ENCODE measurements around the gene PDE4D. TPM values are rescaled to one million over a fixed set of nuclear protein-coding genes. Genes with fewer than 3 reads are reported as not detected.
"Not testable (repeated sequence)": the region's sequence is repeated elsewhere in the genome, so short reads cannot be mapped to it uniquely, and the experiment has no call there.

Gene PDE4D
- total and polyA plus RNA-seq, 3 experiments from 2014 or later, result 5.6 to 18.3 (median 17.7) TPM

DNA sequence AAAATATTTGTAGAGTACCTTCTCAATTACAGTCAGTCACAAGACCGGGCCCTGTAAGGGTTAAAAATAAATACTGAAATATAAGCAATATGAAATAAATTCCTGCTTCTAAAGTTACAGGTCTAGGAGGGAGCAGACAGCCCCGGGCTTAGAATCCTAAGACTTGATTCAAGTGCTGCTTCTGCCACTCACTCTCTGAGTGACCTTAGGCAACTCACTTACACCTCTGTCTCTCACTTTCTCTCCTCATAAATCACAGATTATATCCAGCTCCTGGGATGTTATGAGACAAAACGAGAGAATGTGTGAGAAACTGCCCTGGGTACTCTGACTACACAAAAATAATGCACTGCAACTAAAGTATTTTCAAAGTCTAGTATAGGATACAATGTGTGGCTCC, 101.9 kb downstream of the PDE4D start:
- Histone ChIP-seq H3K9me3 (ENCODE audit: low read length) (no peaks in the 10 kb centered on the region), H3K4me1 (ENCODE audit: insufficient read depth, low read length) (no peaks in the 10 kb centered on the region), H3K27me3 (ENCODE audit: insufficient read depth, low read length, poor library complexity, severe bottlenecking) (no peaks in the 10 kb centered on the region), H3K27ac (ENCODE audit: low read depth, low read length) (no peak overlapping the region), H3K4me3 (ENCODE audit: low read length) (no peak overlapping the region), H3K36me3 (ENCODE audit: insufficient read depth, low read length) (no peaks in the 10 kb centered on the region)
- POLR2A ChIA-PET, result no interaction called here
- Mint-ChIP-seq H3K9me3 (peaks cover 0 to 2% (median 0%) of the 10 kb centered on the region in 5 donors), H3K4me1 (peaks cover 2 to 6% (median 3%) of the 10 kb centered on the region in 3 donors), H3K36me3 (no peaks in the 10 kb centered on the region), H3K4me3 (no peak overlapping the region), H3K27me3 (peaks cover 9 to 20% of the 10 kb centered on the region in 2 donors), H3K27ac (no peak overlapping the region)
- CTCF ChIA-PET, result no interaction called here
- no peak for DNase-seq

DNA sequence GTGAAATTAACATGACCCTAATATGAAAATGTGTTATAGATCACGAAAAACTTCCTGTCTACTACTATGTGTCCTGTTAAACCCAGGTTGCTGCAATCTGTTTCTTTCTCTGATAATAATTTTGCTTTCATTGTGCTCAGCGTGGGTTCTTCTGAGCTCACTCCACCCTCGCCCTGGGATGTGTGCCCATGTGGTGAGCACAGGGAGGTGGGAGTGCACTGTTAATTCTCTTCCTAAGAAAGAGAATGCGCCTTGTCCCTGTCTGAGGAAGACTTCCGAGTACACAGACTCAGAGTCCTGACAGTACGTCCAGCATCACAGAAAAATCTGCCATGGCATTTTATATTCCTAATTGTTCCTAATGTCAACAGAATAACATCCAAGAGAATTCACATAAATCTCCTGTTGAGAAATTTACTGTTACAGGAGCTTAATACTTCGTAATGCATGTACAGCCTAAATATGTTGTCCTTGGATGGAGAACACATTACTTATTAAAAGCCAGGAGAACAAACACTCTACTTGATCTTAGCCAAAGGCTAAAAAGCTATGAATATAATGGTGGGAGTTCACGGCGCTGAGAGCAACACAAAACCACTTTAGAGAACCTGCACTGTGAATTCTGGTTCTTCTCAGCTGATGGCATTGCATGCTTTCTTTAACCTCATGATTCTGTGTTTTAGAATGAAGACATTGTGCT, 102.6 kb downstream of the PDE4D start:
- no peak overlapping the region for H3K27ac ChIP-seq (ENCODE audit: low read depth, low read length)
- H3K27me3 Mint-ChIP-seq, result peaks cover 9 to 20% of the 10 kb centered on the region in 2 donors
- no peaks in the 10 kb centered on the region for H3K9me3 ChIP-seq (ENCODE audit: low read length)
- peaks cover 2 to 6% (median 3%) of the 10 kb centered on the region in 3 donors for H3K4me1 Mint-ChIP-seq
- ChIA-PET CTCF (no interaction called here), POLR2A (no interaction called here)
- H3K4me1 ChIP-seq (ENCODE audit: insufficient read depth, low read length), result no peaks in the 10 kb centered on the region
- no peak for DNase-seq
- H3K36me3 Mint-ChIP-seq, result no peaks in the 10 kb centered on the region
- H3K9me3 Mint-ChIP-seq, result peaks cover 0 to 2% (median 0%) of the 10 kb centered on the region in 5 donors
- H3K4me3 Mint-ChIP-seq, result peak overlapping the region in 6 of 7 donors; percentile 1 to 57 (median 18)
- no peaks in the 10 kb centered on the region for H3K36me3 ChIP-seq (ENCODE audit: insufficient read depth, low read length)
- no peak overlapping the region for H3K4me3 ChIP-seq (ENCODE audit: low read length)
- H3K27ac Mint-ChIP-seq, result peak overlapping the region in 2 of 8 donors; percentile 30 to 73
- H3K27me3 ChIP-seq (ENCODE audit: insufficient read depth, low read length, poor library complexity, severe bottlenecking), result no peaks in the 10 kb centered on the region

DNA sequence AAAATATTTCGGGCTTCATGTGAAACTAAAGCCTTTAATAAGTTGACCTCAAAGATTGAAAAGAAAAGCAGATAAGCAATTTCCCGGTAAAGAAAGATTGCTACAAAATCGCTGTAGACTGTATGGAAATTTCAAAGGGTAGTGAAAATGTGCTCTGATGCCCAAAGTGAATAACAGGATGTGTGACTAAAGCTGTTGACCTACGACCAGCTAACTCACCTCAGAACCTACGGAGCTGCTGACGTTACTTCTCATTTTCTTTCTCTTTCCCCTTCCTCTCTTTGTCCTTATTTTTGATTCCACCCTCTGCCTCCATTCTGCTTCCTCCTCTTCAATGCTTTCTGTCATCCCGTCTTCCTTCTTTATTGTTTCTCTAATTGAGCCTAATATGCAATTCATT, 103.2 kb downstream of the PDE4D start:
- Histone ChIP-seq H3K36me3 (ENCODE audit: insufficient read depth, low read length) (no peaks in the 10 kb centered on the region), H3K27ac (ENCODE audit: low read depth, low read length) (no peak overlapping the region), H3K27me3 (ENCODE audit: insufficient read depth, low read length, poor library complexity, severe bottlenecking) (no peaks in the 10 kb centered on the region), H3K4me3 (ENCODE audit: low read length) (no peak overlapping the region), H3K4me1 (ENCODE audit: insufficient read depth, low read length) (no peaks in the 10 kb centered on the region), H3K9me3 (ENCODE audit: low read length) (no peaks in the 10 kb centered on the region)
- POLR2A ChIA-PET, result no interaction called here
- no peak for DNase-seq
- Mint-ChIP-seq H3K9me3 (peaks cover 0 to 2% (median 0%) of the 10 kb centered on the region in 5 donors), H3K27me3 (peaks cover 9 to 20% of the 10 kb centered on the region in 2 donors), H3K4me1 (peaks cover 2 to 6% (median 3%) of the 10 kb centered on the region in 3 donors), H3K27ac (peak overlapping the region in 2 of 8 donors; percentile 30 to 73), H3K4me3 (peak overlapping the region in 5 of 7 donors; percentile 1 to 57 (median 11)), H3K36me3 (no peaks in the 10 kb centered on the region)
- CTCF ChIA-PET, result interaction anchor here (1.0 kb wide), 1 partner anchor 10 kb away, joined by 3 read pairs; no protein-coding TSS in a partner anchor

DNA sequence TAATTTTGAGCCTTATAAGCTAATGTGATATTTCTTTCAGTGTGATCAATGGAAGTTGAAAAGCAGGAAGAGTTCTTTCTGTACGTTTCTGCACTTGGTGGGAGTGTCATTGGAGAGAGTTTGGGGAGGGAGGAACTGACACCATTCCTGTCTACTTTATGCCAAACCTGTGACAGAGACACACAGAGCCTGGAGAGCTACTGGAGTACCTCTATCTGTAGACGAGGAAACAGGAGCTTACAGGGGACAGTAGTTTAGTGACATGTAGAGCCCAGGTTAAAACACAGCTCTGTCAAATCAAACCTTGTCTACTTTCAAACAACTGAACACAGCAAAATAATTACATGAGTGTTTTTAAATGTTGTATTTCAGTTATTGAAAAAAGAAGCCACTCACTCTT, 103.6 kb downstream of the PDE4D start:
- Mint-ChIP-seq H3K9me3 (peaks cover 0 to 2% (median 0%) of the 10 kb centered on the region in 5 donors), H3K27me3 (peaks cover 9 to 17% of the 10 kb centered on the region in 2 donors), H3K36me3 (no peaks in the 10 kb centered on the region), H3K4me3 (no peak overlapping the region), H3K4me1 (peaks cover 2 to 6% (median 3%) of the 10 kb centered on the region in 3 donors), H3K27ac (peak overlapping the region in 2 of 8 donors; percentile 14 to 39)
- no peaks in the 10 kb centered on the region for H3K27me3 ChIP-seq (ENCODE audit: insufficient read depth, low read length, poor library complexity, severe bottlenecking)
- H3K9me3 ChIP-seq (ENCODE audit: low read length), result no peaks in the 10 kb centered on the region
- no peak overlapping the region for H3K4me3 ChIP-seq (ENCODE audit: low read length)
- DNase-seq, result no peak
- ChIA-PET CTCF (interaction anchor here (1.0 kb wide), 1 partner anchor 10 kb away, joined by 3 read pairs; no protein-coding TSS in a partner anchor), POLR2A (no interaction called here)
- no peaks in the 10 kb centered on the region for H3K4me1 ChIP-seq (ENCODE audit: insufficient read depth, low read length)
- H3K36me3 ChIP-seq (ENCODE audit: insufficient read depth, low read length), result no peaks in the 10 kb centered on the region
- H3K27ac ChIP-seq (ENCODE audit: low read depth, low read length), result no peak overlapping the region

DNA sequence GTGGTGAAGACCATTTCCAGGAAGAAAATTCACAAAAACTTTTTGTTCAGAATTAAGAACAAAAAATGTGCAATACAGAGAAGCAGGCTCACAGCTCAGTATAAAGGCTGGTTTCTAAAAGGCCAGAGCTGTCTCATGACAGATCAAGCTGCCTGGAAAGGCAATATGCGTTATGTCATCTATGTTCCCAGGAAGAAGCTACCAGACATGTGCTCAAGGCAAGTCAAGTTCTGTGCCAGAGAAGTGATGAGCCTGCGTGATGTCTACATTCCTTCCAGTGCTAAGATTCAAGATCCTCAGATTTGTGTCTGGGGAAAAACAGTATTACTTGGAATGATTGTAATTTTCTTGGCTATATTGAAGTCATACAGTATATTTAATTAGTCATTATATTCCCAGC, 104.3 kb downstream of the PDE4D start:
- H3K36me3 Mint-ChIP-seq, result no peaks in the 10 kb centered on the region
- Histone ChIP-seq H3K27ac (ENCODE audit: low read depth, low read length) (no peak overlapping the region), H3K27me3 (ENCODE audit: insufficient read depth, low read length, poor library complexity, severe bottlenecking) (no peaks in the 10 kb centered on the region), H3K36me3 (ENCODE audit: insufficient read depth, low read length) (no peaks in the 10 kb centered on the region), H3K9me3 (ENCODE audit: low read length) (no peaks in the 10 kb centered on the region), H3K4me1 (ENCODE audit: insufficient read depth, low read length) (no peaks in the 10 kb centered on the region), H3K4me3 (ENCODE audit: low read length) (no peak overlapping the region)
- DNase-seq, result no peak
- ChIA-PET CTCF (interaction anchor here (1.0 to 2.5 kb wide), 2 partner anchors 11 kb away, joined by 3 to 8 read pairs; no protein-coding TSS in a partner anchor), POLR2A (no interaction called here)
- peaks cover 2 to 6% (median 3%) of the 10 kb centered on the region in 3 donors for H3K4me1 Mint-ChIP-seq
- H3K27me3 Mint-ChIP-seq, result peaks cover 9 to 17% of the 10 kb centered on the region in 2 donors
- H3K9me3 Mint-ChIP-seq, result peaks cover 0 to 2% (median 0%) of the 10 kb centered on the region in 5 donors
- no peak overlapping the region for H3K27ac Mint-ChIP-seq
- no peak overlapping the region for H3K4me3 Mint-ChIP-seq

DNA sequence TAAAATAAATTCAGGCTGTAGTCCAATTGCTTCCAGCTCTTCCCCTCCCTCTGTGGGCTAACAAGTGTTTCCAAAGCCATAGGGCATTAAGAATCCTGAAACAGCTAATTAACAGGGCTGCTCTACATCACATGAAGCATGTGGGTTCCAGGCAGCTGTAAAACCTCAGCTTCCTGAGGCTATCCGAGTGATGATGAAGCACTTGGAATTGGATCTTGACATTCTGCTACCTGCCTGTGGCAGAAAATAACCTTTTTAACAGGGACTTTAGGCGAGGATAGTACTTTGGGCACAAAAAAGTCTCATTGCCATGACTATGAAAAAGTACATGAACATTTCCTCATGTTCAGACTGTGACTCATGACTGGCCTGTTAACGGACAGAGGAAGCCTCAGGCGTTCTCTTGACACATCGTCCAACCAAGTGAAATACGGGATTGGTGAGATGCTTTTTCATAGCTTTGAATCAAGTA, 107.2 kb downstream of the PDE4D start:
- Histone ChIP-seq H3K9me3 (ENCODE audit: low read length) (no peaks in the 10 kb centered on the region), H3K27me3 (ENCODE audit: insufficient read depth, low read length, poor library complexity, severe bottlenecking) (no peaks in the 10 kb centered on the region), H3K27ac (ENCODE audit: low read depth, low read length) (no peak overlapping the region), H3K4me1 (ENCODE audit: insufficient read depth, low read length) (no peaks in the 10 kb centered on the region), H3K36me3 (ENCODE audit: insufficient read depth, low read length) (no peaks in the 10 kb centered on the region), H3K4me3 (ENCODE audit: low read length) (no peak overlapping the region)
- ChIA-PET CTCF (no interaction called here), POLR2A (no interaction called here)
- no peaks in the 10 kb centered on the region for H3K36me3 Mint-ChIP-seq
- DNase-seq, result no peak
- peaks cover 0 to 2% (median 0%) of the 10 kb centered on the region in 5 donors for H3K9me3 Mint-ChIP-seq
- H3K4me1 Mint-ChIP-seq, result peaks cover 2 to 6% (median 3%) of the 10 kb centered on the region in 3 donors
- no peak overlapping the region for H3K27ac Mint-ChIP-seq
- H3K27me3 Mint-ChIP-seq, result peaks cover 9 to 11% of the 10 kb centered on the region in 2 donors
- no peak overlapping the region for H3K4me3 Mint-ChIP-seq

DNA sequence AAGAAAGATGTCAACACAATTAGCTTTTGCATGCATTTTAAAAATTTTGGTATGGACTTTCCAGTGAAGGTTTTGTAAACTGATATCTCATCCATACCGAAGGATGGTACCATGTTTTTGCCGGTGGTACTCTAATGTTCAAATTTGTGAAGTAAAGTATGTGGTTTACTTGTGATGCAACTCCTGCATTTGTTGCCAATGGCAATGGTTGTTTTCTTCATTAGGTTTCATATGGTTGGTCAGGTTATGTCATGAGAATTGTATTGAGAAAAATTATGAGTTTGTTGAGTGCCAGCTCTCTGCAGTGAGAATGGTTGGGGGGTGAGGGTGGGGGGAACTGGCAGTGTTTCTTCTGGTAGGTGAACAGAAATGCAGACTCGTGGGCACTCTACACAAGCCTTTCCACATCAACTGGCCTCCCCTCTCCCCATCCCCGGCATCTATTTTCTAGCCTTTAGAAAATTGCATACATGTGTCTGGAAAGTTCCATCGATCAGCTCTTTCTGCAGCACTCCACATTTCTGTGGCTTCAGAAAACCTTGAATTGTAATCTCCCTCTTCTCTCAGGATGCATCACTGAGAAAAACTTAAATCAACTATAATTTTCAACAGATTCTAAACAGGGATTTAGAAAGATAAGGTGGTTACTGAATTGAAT, 107.7 kb downstream of the PDE4D start:
- no peak overlapping the region for H3K27ac Mint-ChIP-seq
- H3K36me3 Mint-ChIP-seq, result no peaks in the 10 kb centered on the region
- Histone ChIP-seq H3K4me1 (ENCODE audit: insufficient read depth, low read length) (no peaks in the 10 kb centered on the region), H3K4me3 (ENCODE audit: low read length) (no peak overlapping the region), H3K27me3 (ENCODE audit: insufficient read depth, low read length, poor library complexity, severe bottlenecking) (no peaks in the 10 kb centered on the region), H3K36me3 (ENCODE audit: insufficient read depth, low read length) (no peaks in the 10 kb centered on the region), H3K9me3 (ENCODE audit: low read length) (no peaks in the 10 kb centered on the region), H3K27ac (ENCODE audit: low read depth, low read length) (no peak overlapping the region)
- H3K9me3 Mint-ChIP-seq, result peaks cover 0 to 2% (median 0%) of the 10 kb centered on the region in 5 donors
- ChIA-PET POLR2A (no interaction called here), CTCF (no interaction called here)
- peaks cover 9 to 11% of the 10 kb centered on the region in 2 donors for H3K27me3 Mint-ChIP-seq
- DNase-seq, result no peak
- H3K4me1 Mint-ChIP-seq, result peaks cover 2 to 5% (median 3%) of the 10 kb centered on the region in 3 donors
- no peak overlapping the region for H3K4me3 Mint-ChIP-seq

DNA sequence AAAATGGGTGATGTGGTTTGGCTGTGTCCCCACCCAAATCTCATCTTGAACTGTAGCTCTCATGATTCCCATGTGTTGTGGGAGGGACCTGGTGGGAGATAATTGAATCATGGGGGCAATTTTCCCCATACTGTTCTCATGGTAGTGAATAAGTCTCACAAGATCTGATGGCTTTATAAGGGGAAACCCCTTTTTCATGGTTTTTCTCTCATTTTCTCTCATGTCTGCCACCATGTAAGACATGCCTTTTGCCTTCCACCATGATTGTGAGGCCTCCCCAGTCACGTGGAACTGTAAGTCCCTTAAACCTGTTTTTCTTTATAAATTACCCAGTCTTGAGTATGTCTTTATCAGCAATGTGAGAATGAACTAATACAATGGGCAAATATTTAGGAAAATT, 108.8 kb downstream of the PDE4D start:
- CTCF ChIA-PET; H3K4me1 ChIP-seq (ENCODE audit: insufficient read depth, low read length); DNase-seq; H3K36me3 ChIP-seq (ENCODE audit: insufficient read depth, low read length); POLR2A ChIA-PET; H3K36me3 Mint-ChIP-seq; H3K27ac ChIP-seq (ENCODE audit: low read depth, low read length); H3K4me3 ChIP-seq (ENCODE audit: low read length); H3K4me3 Mint-ChIP-seq; H3K9me3 Mint-ChIP-seq; H3K27ac Mint-ChIP-seq; H3K9me3 ChIP-seq (ENCODE audit: low read length); H3K27me3 Mint-ChIP-seq; H3K4me1 Mint-ChIP-seq; H3K27me3 ChIP-seq (ENCODE audit: insufficient read depth, low read length, poor library complexity, severe bottlenecking): not testable (repeated sequence)
